Type B pancreatic cell (in vitro differentiated cells): ENCODE measurements around the gene BCKDHB. TPM values are rescaled to one million over a fixed set of nuclear protein-coding genes. Genes with fewer than 3 reads are reported as not detected.

ENCODE experiments used
- DNase-seq: peaks from one replicate; pipeline ENCODE4 v3.0.0; 2021; ENCODE audit warnings: mixed read lengths; ENCODE audit not compliant: unreplicated experiment; ENCODE audit errors: extremely low spot score
- H3K27ac Mint-ChIP-seq: 2 replicates; pipeline ENCODE4 v1.8.0; 2021; ENCODE audit warnings: mild to moderate bottlenecking, mixed read lengths
- H3K27me3 Mint-ChIP-seq: 2 replicates; pipeline ENCODE4 v1.8.0; 2021; ENCODE audit warnings: mixed read lengths
- H3K36me3 Mint-ChIP-seq: 2 replicates; pipeline ENCODE4 v1.8.0; 2021; ENCODE audit warnings: mixed read lengths
- H3K4me1 Mint-ChIP-seq: one replicate; pipeline ENCODE4 v1.8.0; 2021; ENCODE audit warnings: mixed read lengths; ENCODE audit not compliant: unreplicated experiment
- H3K4me3 Mint-ChIP-seq: 2 replicates; pipeline ENCODE4 v1.8.0; 2021; ENCODE audit warnings: mild to moderate bottlenecking, mixed read lengths
- H3K9me3 Mint-ChIP-seq: 2 replicates; pipeline ENCODE4 v1.8.0; 2021; ENCODE audit warnings: mixed read lengths
- CTCF ChIP-seq: fragments of 200-600 bp; sonication (generic); conservative IDR thresholded peaks from 2 replicates; pipeline ENCODE4 v1.5.0; 2021; ENCODE audit warnings: antibody characterized with exemption, mild to moderate bottlenecking
- total RNA-seq: library from RNA; stranded (reverse); gene quantifications from 2 replicates; pipeline ENCODE4 v1.2.1, GENCODE V29; 2021; ENCODE audit warnings: low replicate concordance

BCKDHB gene
- total RNA-seq, 1 donor from 2014 or later = 33.2 TPM

DNA sequence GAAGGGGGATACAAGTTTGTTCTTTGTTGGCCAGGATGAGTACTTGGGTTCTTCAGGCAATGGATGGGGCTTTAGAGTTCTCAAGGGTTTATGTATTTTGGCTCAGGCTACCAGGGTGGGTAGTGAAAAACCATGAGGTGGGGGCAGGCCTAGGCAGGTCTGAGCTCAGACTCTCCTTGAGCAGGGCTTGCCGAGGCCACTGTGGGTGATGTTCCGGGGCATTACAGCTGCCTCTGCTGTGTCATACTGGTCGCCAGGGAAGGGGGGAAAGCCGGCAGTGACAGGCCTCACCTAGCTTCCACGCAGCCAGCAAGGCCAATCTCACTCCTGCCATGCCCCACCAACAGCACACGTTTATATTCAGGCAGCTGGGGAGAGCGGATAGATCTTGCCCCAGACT, 79.6 kb downstream of the BCKDHB start:
- peaks cover 6% of the 10 kb centered on the region for H3K36me3 Mint-ChIP-seq
- no peak overlapping the region for H3K4me3 Mint-ChIP-seq
- no peak overlapping the region for H3K27ac Mint-ChIP-seq
- H3K4me1 Mint-ChIP-seq = no peaks in the 10 kb centered on the region
- no peak for DNase-seq
- TF ChIP-seq CTCF = no peak
- H3K9me3 Mint-ChIP-seq = no peaks in the 10 kb centered on the region
- no peaks in the 10 kb centered on the region for H3K27me3 Mint-ChIP-seq

DNA sequence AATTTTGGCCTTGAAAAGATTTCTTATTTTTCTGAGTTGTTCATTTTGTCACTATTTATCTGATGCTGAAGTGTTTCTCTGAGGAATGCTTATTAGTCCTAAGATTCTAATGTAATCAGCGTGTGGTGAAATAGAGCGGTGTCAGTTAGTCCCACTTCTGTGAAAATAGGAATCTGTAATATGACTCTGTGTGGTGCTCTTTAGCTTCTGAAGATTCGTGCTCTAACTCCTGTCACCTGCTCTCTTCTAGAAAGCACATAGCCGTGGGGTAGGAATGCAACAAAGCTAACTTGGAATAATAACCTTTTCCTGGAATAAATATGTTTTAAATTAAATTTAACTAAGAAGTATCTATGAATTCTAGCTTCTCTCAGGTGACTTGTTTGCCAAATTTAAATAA, 90.4 kb downstream of the BCKDHB start:
- Mint-ChIP-seq H3K4me1 (no peaks in the 10 kb centered on the region), H3K27ac (no peak overlapping the region), H3K36me3 (peaks cover 5% of the 10 kb centered on the region), H3K4me3 (no peak overlapping the region), H3K9me3 (no peaks in the 10 kb centered on the region), H3K27me3 (no peaks in the 10 kb centered on the region)
- no peak for DNase-seq
- no peak for TF ChIP-seq CTCF

- no peaks in the 10 kb centered on the region for H3K27me3 Mint-ChIP-seq
- H3K27ac Mint-ChIP-seq = no peak overlapping the region
- DNase-seq = no peak
- peaks cover 5% of the 10 kb centered on the region for H3K36me3 Mint-ChIP-seq
- H3K4me3 Mint-ChIP-seq = no peak overlapping the region
- TF ChIP-seq CTCF = no peak
- no peaks in the 10 kb centered on the region for H3K4me1 Mint-ChIP-seq
- H3K9me3 Mint-ChIP-seq = no peaks in the 10 kb centered on the region
Observed at GRCh38 chr6:80197474-80197873, 91.0 kb downstream of the BCKDHB start.

DNA sequence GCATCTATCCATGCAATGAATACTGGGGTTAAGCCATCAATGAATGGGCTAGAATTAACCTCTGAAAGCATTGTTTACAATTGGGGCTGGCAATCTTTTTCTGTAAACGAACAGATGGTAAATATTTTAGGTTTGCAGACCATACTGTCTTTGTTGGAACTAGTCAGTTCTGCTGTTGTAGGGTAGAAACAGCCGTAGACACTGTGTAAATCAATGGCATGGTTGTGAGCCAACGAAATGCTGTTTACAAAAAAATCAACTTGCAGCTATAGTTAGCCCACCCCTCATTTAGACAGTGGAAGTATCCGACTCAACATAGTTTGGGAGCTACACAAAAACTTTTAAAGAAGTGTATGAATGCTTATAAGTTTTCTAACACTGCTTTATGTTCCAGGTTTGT, 91.5 kb downstream of the BCKDHB start:
- Mint-ChIP-seq H3K27ac (no peak overlapping the region), H3K4me1 (no peaks in the 10 kb centered on the region), H3K27me3 (no peaks in the 10 kb centered on the region), H3K36me3 (peaks cover 5% of the 10 kb centered on the region), H3K4me3 (no peak overlapping the region), H3K9me3 (no peaks in the 10 kb centered on the region)
- DNase-seq = no peak
- no peak for TF ChIP-seq CTCF

GRCh38 chr6:80203283-80203682, 96.8 kb downstream of the BCKDHB start:
- Mint-ChIP-seq H3K27me3 (no peaks in the 10 kb centered on the region), H3K27ac (no peak overlapping the region), H3K4me3 (no peak overlapping the region), H3K9me3 (no peaks in the 10 kb centered on the region), H3K36me3 (peaks cover 10% of the 10 kb centered on the region), H3K4me1 (no peaks in the 10 kb centered on the region)
- no peak for DNase-seq
- no peak for TF ChIP-seq CTCF

- Mint-ChIP-seq H3K4me1 (no peaks in the 10 kb centered on the region), H3K9me3 (no peaks in the 10 kb centered on the region), H3K4me3 (no peak overlapping the region), H3K36me3 (peaks cover 10% of the 10 kb centered on the region), H3K27ac (no peak overlapping the region), H3K27me3 (no peaks in the 10 kb centered on the region)
- no peak for TF ChIP-seq CTCF
- no peak for DNase-seq
Observed at GRCh38 chr6:80205404-80205803, 98.9 kb downstream of the BCKDHB start.
